NOMO-1 (cell line): ENCODE results near the gene WDR6.

Experiments used
- DNase-seq, 2 experiments: peaks; one replicate each; lab custom pipeline; 2025; ENCODE audit not compliant: unreplicated experiment in 2 of 2; lab: John Stamatoyannopoulos, UW

Gene WDR6

GRCh38 chr3:49028298-49028672 is 21.1 kb downstream of the WDR6 start:
- no peak for DNase-seq

DNA sequence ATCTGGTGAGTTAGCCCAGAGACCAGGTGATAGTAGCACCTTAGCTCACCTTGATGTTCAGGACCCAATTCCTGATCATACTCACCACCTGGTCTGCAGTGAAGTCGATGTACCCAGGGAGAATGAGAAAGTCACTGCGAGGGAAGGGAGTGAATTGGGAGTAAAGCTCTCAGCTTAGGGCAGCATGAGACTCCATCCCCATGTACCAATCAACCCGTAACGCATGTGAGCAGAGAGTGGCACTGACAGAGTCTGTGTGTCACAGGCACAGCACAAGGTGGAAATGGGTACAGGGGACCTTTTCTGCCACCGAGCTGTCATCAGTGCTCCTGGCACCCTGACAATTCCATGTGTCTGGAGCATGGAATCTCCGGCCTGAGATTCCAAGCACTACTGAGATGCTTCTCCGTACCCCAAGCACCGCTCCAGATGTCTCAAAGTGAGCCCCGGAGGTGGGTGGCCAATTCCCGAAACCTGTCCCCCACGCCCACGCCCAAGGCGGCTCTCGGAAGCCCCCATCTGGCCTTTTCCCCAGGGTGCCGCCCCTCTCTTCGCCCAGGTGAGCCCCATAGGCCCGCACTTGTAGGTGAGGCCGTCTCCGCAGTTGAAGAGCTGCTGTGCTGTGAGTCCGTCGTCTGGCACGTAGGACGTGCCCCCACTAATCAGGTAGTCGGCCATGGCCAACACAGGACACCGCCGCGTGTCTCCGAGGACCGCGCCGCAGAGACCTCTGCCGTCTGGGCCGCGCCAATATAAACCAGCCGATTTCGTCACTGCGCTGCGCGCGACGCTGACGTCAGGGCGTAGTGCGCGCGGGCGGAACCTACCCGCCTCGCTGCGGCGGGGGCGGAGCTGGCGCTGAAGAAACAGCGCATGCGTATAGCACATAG is 21.7 kb downstream of the WDR6 start, which contains the start of gene IMPDH2:
Gene IMPDH2, minus strand, starts transcription at position 726 of the 890 bp plus-strand sequence. Its CDS starts 48 bp downstream, at position 678.
- peak; percentile 90 to 97 for DNase-seq

DNA sequence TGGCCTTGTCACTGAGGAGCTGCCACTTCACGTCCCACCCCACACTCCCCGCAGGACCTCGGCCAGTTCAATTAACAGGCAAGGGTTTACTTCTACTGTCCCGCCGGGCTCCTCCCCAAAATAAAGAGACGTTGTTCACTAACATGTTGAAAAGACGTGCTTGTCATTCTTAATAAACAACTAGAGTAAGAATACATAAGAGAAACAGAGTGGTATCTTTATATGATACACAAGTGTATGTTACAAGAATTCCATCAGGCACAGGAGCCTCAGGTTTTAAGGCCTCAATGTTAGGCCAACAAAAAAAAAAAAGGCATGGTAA is 22.3 kb downstream of the WDR6 start:
- no peak for DNase-seq

DNA sequence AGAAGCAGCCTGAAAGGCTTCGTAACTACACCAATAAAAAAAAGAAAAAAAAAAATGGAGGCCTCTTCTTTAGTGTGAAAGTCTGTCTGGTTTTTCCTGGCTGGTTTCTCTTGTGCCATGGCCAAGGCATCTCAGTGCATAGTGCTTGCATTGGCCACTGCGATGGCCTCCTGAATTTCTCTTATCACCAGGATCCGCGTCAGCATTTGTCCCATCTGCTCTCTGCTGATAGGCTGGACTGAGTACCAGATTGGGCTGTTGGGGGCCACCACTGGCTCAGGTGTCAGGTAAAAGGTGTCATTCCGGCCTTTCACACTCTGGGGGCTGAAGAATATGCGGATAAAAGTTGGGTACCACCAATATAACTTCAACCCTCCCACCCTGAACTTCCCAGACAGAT is 23.1 kb downstream of the WDR6 start:
- no peak for DNase-seq

GRCh38 chr3:49032646-49033304 is 25.6 kb downstream of the WDR6 start:
- no peak for DNase-seq

- DNase-seq = no peak
Measured at GRCh38 chr3:49034650-49035049, 27.5 kb downstream of the WDR6 start.

DNA sequence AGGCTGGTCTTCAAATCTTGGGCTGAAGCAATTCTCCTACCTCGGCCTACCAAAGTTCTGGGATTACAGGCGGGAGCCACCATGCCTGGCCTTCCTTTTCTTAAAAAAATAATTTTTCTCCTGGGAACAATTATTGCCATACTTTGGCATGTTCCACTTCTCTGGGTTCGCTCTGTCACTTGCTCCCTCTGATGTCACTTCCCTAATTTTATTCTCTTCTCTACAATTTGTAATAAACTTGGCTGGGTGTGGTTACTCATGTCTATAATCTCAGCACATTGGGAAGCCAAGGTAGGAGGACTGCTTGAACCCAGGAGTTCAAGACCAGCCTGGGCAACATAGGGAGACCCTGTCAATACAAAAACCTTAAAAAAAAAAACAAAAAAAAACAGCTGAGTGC is 28.1 kb downstream of the WDR6 start:
- peak in 1 of 2 experiments; percentile 32 for DNase-seq

GRCh38 chr3:49053543-49053942 is 46.4 kb downstream of the WDR6 start:
- peak; percentile 54 to 69 for DNase-seq

DNA sequence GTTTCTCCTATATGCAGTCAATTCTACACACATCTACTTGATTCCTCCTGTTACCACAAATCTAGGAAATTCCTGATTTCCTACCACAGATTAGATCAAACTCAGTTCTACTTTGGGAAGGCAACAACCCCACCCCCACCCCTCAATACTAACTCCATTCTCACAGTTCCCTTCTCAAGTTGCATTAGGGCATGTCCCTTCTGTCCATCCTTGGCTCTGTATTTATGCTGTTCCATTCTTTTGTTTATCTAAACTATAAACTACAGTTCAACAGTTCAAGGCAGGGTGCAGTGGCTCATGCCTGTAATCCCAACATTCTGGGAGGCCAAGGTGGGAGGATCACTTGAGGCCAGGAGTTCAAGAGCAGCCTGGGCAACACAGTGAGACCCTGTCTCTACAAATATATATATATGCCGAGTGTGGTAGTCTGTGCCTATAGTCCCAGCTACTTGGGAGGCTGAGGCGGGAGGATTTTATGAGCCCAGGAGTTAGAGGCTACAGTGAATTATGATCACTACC is 47.2 kb downstream of the WDR6 start:
- no peak for DNase-seq

DNA sequence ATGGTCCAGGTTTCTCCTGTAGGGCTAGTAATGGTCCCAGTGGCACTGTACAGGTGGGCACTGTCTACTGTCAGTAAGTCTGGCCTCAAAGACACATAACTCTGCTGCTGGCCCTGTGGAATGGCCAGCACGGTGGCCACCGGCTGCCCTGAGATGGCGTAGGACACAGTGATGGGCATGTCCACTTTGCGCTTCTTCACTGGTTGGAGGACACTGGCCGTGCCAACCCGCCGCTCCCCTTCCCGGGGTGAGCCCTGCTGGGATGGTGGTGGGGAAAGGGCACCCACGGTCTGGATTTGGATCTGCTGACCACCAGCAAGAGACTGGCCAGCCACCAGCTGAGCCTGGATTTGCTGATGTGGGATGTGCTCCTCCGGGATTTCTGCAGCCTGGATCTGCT is 50.1 kb downstream of the WDR6 start:
- DNase-seq = no peak

DNA sequence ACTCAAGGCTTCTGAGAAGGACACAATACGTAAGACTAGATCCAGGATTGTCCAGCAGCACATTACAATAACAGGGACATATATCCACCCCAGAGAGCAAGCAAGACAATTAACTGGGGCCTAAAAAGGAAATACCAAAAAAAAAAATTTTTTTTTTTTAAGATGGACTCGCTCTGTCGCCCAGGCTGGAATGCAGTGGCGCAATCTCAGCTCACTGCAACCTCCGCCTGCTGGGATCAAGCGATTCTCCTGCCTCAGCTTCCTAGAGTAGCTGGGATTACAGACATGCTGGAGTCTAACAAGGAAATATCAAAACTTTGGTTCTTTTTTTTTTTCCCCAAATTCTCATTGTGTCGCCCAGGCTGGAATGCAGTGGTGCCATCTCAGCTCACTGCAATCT is 50.8 kb downstream of the WDR6 start:
- DNase-seq = no peak
